NCI-H1105 treated with DMSO at 0.1 percent for 48 hours (cell line): Measurements from ENCODE around the gene WDR5.

ENCODE experiments used
- DNase-seq: peaks from one replicate; lab custom pipeline; 2025; lab: John Stamatoyannopoulos, UW

Gene WDR5

GRCh38 chr9:134132208-134132870, 3.5 kb upstream of the WDR5 start:
- no peak for DNase-seq

GRCh38 chr9:134134949-134135342, 936 bp upstream of the WDR5 start:
- DNase-seq: no peak

GRCh38 chr9:134136118-134136995, 475 bp downstream of the WDR5 start:
- no peak for DNase-seq

- no peak for DNase-seq
Observed at GRCh38 chr9:134136996-134137299, 1.1 kb downstream of the WDR5 start.

GRCh38 chr9:134138292-134138691, 2.4 kb downstream of the WDR5 start:
- DNase-seq: no peak

- DNase-seq: no peak
Observed at GRCh38 chr9:134139081-134139480, 3.2 kb downstream of the WDR5 start.

- DNase-seq: no peak
Observed at GRCh38 chr9:134141906-134142305, 6.0 kb downstream of the WDR5 start.

GRCh38 chr9:134144801-134145200, 8.9 kb downstream of the WDR5 start:
- DNase-seq: no peak

- DNase-seq: no peak
Observed at GRCh38 chr9:134145262-134145661, 9.4 kb downstream of the WDR5 start.

- DNase-seq: no peak
Observed at GRCh38 chr9:134146774-134147493, 11.1 kb downstream of the WDR5 start.

- no peak for DNase-seq
Observed at GRCh38 chr9:134149380-134149779, 13.5 kb downstream of the WDR5 start.

- DNase-seq: no peak
Observed at GRCh38 chr9:134150557-134151214, 14.8 kb downstream of the WDR5 start.

- no peak for DNase-seq
Observed at GRCh38 chr9:134152022-134152448, 16.2 kb downstream of the WDR5 start.

GRCh38 chr9:134152488-134152887, 16.6 kb downstream of the WDR5 start:
- no peak for DNase-seq

- no peak for DNase-seq
Observed at GRCh38 chr9:134153450-134153849, 17.6 kb downstream of the WDR5 start.

- no peak for DNase-seq
Observed at GRCh38 chr9:134154262-134154701, 18.4 kb downstream of the WDR5 start.

- DNase-seq: no peak
Observed at GRCh38 chr9:134155812-134156377, 20.0 kb downstream of the WDR5 start.

GRCh38 chr9:134156564-134157377, 20.9 kb downstream of the WDR5 start:
- DNase-seq: no peak

- no peak for DNase-seq
Observed at GRCh38 chr9:134157378-134157885, 21.6 kb downstream of the WDR5 start.

- DNase-seq: no peak
Observed at GRCh38 chr9:134158242-134158641, 22.4 kb downstream of the WDR5 start.
